Type B pancreatic cell (in vitro differentiated cells): ENCODE results near the gene GAMT. TPM values are rescaled to one million over a fixed set of nuclear protein-coding genes. Genes with fewer than 3 reads are reported as not detected.

Source experiments
- DNase-seq: peaks from one replicate; pipeline ENCODE4 v3.0.0; 2021; ENCODE audit warnings: mixed read lengths; ENCODE audit not compliant: unreplicated experiment; ENCODE audit errors: extremely low spot score
- H3K27ac Mint-ChIP-seq: 2 replicates; pipeline ENCODE4 v1.8.0; 2021; ENCODE audit warnings: mild to moderate bottlenecking, mixed read lengths
- H3K27me3 Mint-ChIP-seq: 2 replicates; pipeline ENCODE4 v1.8.0; 2021; ENCODE audit warnings: mixed read lengths
- H3K36me3 Mint-ChIP-seq: 2 replicates; pipeline ENCODE4 v1.8.0; 2021; ENCODE audit warnings: mixed read lengths
- H3K4me1 Mint-ChIP-seq: one replicate; pipeline ENCODE4 v1.8.0; 2021; ENCODE audit warnings: mixed read lengths; ENCODE audit not compliant: unreplicated experiment
- H3K4me3 Mint-ChIP-seq: 2 replicates; pipeline ENCODE4 v1.8.0; 2021; ENCODE audit warnings: mild to moderate bottlenecking, mixed read lengths
- H3K9me3 Mint-ChIP-seq: 2 replicates; pipeline ENCODE4 v1.8.0; 2021; ENCODE audit warnings: mixed read lengths
- total RNA-seq: library from RNA; stranded (reverse); gene quantifications from 2 replicates; pipeline ENCODE4 v1.2.1, GENCODE V29; 2021; ENCODE audit warnings: low replicate concordance
- TF ChIP-seq, protein P1 (sequence below): fragments of 200-600 bp; sonication (generic); conservative IDR thresholded peaks from 2 replicates; pipeline ENCODE4 v1.5.0; 2021; ENCODE audit warnings: antibody characterized with exemption, mild to moderate bottlenecking

Gene GAMT
- total RNA-seq, 1 donor from 2014 or later = 37.9 TPM

DNA sequence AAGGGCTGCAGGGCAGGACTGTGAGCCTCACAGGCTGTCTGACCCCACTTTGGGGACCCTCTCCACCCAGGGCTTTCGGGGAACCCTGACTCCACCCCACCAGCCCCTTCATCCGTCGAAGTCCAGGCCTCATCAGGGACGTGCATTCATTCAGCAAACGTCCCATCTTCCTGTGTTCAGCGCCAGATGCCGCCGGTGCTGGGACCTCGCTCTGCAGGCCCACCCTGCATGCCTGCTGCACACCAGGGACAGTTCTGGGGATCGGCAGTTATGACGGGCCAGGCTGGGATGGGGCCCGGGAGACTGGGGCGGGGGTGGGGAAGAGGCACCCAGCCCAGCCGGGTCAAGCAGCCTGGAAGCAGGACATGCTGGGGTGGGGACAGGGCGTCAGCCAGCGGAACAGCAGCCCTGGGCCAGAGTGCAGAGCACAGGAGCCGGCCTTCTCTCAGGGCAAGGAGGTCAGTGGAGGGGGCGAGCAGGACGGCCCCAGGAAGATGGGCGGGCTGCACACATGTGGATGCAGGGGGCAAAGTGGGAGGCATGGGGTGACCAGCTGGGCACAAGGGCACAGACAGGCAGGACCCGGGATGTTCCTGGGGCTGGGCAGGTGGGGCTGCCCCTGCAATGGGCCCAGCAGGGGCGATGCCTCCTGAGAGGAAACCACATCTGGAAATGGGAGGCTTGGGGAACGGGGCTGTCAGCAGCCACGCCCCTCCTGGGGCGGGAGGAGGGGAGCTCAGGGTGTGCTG lies 5.1 kb downstream of the GAMT start:
- no peak overlapping the region for H3K27ac Mint-ChIP-seq
- H3K9me3 Mint-ChIP-seq = no peaks in the 10 kb centered on the region
- no peaks in the 10 kb centered on the region for H3K4me1 Mint-ChIP-seq
- H3K27me3 Mint-ChIP-seq = no peaks in the 10 kb centered on the region
- H3K4me3 Mint-ChIP-seq = no peak overlapping the region
- no peaks in the 10 kb centered on the region for H3K36me3 Mint-ChIP-seq
- no peak for DNase-seq
- TF ChIP-seq, protein P1, sequence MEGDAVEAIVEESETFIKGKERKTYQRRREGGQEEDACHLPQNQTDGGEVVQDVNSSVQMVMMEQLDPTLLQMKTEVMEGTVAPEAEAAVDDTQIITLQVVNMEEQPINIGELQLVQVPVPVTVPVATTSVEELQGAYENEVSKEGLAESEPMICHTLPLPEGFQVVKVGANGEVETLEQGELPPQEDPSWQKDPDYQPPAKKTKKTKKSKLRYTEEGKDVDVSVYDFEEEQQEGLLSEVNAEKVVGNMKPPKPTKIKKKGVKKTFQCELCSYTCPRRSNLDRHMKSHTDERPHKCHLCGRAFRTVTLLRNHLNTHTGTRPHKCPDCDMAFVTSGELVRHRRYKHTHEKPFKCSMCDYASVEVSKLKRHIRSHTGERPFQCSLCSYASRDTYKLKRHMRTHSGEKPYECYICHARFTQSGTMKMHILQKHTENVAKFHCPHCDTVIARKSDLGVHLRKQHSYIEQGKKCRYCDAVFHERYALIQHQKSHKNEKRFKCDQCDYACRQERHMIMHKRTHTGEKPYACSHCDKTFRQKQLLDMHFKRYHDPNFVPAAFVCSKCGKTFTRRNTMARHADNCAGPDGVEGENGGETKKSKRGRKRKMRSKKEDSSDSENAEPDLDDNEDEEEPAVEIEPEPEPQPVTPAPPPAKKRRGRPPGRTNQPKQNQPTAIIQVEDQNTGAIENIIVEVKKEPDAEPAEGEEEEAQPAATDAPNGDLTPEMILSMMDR = no peak

DNA sequence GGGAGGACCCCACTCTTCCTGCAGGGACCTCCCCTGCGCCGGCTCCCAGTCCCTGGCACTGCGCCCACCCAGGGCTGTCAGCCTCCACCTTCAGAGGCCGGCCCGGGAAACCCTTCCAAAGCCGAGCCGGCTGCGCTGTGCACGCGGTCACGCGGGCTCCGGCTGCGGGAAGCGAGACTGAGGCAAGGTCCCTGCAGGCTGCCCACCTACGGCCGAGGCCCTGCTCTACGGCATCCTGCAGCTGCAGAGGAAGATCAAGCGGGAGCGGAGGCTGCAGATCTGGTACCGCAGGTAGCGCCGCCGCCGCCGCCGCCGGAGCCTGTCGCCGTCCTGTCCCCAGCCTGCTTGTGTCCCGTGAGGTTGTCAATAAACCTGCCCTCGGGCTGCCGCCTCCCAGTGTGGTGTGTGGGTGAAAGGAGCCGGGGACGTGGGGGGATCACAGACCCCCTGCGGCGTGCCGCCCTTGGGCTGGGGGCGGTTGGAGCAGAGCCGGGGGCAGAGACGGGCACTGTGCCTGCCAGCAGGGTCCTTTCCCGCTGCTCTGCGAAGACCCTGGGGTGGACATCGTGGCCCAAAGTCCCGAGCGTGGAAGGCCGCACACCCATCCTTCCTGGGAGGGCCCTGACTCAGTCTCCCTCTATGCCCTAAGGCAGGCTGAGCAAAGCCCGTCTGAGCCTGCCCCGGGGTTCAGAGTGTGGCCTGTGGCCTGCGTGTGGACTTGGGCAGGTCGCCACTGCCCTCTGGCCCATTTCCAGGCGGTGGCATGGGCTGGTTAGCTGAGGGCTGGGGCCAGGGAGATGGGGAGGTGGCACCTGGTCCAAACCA lies 5.9 kb downstream of the GAMT start:
- Mint-ChIP-seq H3K4me3 (no peak overlapping the region), H3K9me3 (no peaks in the 10 kb centered on the region), H3K36me3 (no peaks in the 10 kb centered on the region), H3K4me1 (no peaks in the 10 kb centered on the region), H3K27me3 (no peaks in the 10 kb centered on the region), H3K27ac (no peak overlapping the region)
- TF ChIP-seq, protein P1 = no peak
- DNase-seq = no peak

- TF ChIP-seq, protein P1 = no peak
- no peak for DNase-seq
- no peak overlapping the region for H3K4me3 Mint-ChIP-seq
- H3K36me3 Mint-ChIP-seq = no peaks in the 10 kb centered on the region
- no peak overlapping the region for H3K27ac Mint-ChIP-seq
- H3K9me3 Mint-ChIP-seq = no peaks in the 10 kb centered on the region
- no peaks in the 10 kb centered on the region for H3K4me1 Mint-ChIP-seq
- no peaks in the 10 kb centered on the region for H3K27me3 Mint-ChIP-seq
Measured at GRCh38 chr19:1394252-1395193, 6.8 kb downstream of the GAMT start.

DNA sequence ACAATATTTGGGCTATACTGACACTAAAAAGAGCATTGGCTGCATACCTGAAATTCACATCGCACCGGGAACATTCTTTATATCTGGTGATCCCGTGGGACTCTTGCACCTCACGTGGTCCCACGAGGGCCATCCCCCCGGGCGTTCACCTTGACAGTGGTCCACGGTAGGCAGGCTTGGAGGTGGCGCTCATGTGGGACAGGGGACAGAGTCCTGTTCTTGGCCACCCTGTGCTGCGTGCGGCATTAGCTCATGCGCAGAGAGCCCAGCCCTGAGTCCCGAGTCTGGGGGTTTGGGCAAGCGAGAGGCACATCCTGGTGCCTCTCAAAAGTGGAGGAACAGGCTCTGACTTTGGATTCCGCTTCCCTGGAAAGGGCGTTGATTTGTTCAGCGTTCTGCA lies 7.5 kb downstream of the GAMT start:
- TF ChIP-seq, protein P1 = no peak
- H3K27ac Mint-ChIP-seq = no peak overlapping the region

DNA sequence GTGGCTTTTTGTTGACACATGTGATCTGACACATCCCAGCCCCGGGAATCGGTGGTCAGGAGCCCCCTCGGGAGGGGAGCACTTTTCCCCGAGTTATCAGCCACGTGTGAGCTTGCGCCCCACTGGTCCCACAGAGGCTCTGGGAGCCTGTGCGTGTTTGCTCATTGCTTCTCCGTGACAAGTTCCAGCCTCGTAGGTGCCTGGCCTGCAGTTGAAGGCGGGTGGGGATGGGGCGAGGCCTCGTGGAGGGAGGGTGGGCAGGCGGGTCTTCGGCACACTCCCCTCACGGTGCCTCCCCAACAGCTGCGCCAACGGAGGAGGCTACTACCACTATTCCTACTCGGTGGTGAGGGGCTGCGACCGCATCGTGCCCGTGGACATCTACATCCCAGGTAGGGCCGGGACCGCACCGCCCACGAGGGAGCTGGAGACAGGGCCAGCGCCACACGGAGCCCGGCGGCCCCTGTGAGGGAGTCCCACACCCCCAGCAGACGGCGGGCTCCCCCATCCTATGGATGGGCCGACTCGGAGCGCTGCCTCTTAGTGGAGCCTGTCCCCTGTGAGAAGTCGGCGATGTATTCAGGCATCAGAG lies 8.3 kb downstream of the GAMT start:
- Mint-ChIP-seq H3K4me3 (no peak overlapping the region), H3K9me3 (no peaks in the 10 kb centered on the region), H3K27me3 (no peaks in the 10 kb centered on the region), H3K36me3 (peaks cover 3% of the 10 kb centered on the region), H3K27ac (no peak overlapping the region), H3K4me1 (no peaks in the 10 kb centered on the region)
- TF ChIP-seq, protein P1 = no peak
- no peak for DNase-seq

More for the DNA sequence above, 7.5 kb downstream of the GAMT start:
- no peak overlapping the region for H3K4me3 Mint-ChIP-seq
- no peaks in the 10 kb centered on the region for H3K4me1 Mint-ChIP-seq
- no peak for DNase-seq
- H3K36me3 Mint-ChIP-seq = peaks cover 2% of the 10 kb centered on the region
- no peaks in the 10 kb centered on the region for H3K27me3 Mint-ChIP-seq
- no peaks in the 10 kb centered on the region for H3K9me3 Mint-ChIP-seq
